Measurements from ENCODE around the gene SPINK13. TPM values are rescaled to one million over a fixed set of nuclear protein-coding genes. Genes with fewer than 3 reads are reported as not detected.

The SPINK13 gene
- total and polyA plus RNA-seq, 2 of the 8 experiments (the other 6 are each of a cell fraction or from before 2014, with no cell fraction given) = not detected

DNA sequence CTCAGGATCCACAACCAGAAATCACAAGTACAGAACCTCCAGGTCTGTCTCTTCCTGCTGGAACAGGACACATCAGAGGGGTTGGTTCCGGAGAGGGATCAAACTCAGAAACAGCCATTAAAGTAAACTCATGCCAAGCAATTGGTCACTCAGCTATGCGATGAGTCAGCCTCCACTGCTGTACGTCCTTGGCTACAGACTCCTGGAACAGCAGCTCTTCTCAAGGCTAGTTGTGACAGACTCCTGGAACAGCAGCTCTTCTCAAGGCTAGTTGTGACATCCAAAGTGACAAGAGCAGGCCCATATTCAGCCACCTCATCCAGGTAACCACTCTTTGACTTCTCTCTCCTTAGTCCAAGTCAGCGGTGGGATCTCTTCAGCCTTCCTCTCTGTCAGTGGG lies at the start of gene SPINK13 (continued):
- TF ChIP-seq, protein P1, sequence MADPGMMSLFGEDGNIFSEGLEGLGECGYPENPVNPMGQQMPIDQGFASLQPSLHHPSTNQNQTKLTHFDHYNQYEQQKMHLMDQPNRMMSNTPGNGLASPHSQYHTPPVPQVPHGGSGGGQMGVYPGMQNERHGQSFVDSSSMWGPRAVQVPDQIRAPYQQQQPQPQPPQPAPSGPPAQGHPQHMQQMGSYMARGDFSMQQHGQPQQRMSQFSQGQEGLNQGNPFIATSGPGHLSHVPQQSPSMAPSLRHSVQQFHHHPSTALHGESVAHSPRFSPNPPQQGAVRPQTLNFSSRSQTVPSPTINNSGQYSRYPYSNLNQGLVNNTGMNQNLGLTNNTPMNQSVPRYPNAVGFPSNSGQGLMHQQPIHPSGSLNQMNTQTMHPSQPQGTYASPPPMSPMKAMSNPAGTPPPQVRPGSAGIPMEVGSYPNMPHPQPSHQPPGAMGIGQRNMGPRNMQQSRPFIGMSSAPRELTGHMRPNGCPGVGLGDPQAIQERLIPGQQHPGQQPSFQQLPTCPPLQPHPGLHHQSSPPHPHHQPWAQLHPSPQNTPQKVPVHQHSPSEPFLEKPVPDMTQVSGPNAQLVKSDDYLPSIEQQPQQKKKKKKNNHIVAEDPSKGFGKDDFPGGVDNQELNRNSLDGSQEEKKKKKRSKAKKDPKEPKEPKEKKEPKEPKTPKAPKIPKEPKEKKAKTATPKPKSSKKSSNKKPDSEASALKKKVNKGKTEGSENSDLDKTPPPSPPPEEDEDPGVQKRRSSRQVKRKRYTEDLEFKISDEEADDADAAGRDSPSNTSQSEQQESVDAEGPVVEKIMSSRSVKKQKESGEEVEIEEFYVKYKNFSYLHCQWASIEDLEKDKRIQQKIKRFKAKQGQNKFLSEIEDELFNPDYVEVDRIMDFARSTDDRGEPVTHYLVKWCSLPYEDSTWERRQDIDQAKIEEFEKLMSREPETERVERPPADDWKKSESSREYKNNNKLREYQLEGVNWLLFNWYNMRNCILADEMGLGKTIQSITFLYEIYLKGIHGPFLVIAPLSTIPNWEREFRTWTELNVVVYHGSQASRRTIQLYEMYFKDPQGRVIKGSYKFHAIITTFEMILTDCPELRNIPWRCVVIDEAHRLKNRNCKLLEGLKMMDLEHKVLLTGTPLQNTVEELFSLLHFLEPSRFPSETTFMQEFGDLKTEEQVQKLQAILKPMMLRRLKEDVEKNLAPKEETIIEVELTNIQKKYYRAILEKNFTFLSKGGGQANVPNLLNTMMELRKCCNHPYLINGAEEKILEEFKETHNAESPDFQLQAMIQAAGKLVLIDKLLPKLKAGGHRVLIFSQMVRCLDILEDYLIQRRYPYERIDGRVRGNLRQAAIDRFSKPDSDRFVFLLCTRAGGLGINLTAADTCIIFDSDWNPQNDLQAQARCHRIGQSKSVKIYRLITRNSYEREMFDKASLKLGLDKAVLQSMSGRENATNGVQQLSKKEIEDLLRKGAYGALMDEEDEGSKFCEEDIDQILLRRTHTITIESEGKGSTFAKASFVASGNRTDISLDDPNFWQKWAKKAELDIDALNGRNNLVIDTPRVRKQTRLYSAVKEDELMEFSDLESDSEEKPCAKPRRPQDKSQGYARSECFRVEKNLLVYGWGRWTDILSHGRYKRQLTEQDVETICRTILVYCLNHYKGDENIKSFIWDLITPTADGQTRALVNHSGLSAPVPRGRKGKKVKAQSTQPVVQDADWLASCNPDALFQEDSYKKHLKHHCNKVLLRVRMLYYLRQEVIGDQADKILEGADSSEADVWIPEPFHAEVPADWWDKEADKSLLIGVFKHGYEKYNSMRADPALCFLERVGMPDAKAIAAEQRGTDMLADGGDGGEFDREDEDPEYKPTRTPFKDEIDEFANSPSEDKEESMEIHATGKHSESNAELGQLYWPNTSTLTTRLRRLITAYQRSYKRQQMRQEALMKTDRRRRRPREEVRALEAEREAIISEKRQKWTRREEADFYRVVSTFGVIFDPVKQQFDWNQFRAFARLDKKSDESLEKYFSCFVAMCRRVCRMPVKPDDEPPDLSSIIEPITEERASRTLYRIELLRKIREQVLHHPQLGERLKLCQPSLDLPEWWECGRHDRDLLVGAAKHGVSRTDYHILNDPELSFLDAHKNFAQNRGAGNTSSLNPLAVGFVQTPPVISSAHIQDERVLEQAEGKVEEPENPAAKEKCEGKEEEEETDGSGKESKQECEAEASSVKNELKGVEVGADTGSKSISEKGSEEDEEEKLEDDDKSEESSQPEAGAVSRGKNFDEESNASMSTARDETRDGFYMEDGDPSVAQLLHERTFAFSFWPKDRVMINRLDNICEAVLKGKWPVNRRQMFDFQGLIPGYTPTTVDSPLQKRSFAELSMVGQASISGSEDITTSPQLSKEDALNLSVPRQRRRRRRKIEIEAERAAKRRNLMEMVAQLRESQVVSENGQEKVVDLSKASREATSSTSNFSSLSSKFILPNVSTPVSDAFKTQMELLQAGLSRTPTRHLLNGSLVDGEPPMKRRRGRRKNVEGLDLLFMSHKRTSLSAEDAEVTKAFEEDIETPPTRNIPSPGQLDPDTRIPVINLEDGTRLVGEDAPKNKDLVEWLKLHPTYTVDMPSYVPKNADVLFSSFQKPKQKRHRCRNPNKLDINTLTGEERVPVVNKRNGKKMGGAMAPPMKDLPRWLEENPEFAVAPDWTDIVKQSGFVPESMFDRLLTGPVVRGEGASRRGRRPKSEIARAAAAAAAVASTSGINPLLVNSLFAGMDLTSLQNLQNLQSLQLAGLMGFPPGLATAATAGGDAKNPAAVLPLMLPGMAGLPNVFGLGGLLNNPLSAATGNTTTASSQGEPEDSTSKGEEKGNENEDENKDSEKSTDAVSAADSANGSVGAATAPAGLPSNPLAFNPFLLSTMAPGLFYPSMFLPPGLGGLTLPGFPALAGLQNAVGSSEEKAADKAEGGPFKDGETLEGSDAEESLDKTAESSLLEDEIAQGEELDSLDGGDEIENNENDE (IDR thresholded peaks at IDR 0.05; ENCODE audit: insufficient replicate concordance, low read length) = no peak
- TF ChIP-seq ATF3 (IDR thresholded peaks at IDR 0.05; ENCODE audit: insufficient read depth, low read depth, low read length) (no peak), GTF2F1 (IDR thresholded peaks at IDR 0.05; ENCODE audit: borderline replicate concordance, low read depth, low read length) (no peak), POLR2A (IDR thresholded peaks at IDR 0.05; ENCODE audit: control extremely low read depth in 1 of 2, low read depth in 2 of 2, low read length in 2 of 2) (no peak), HDAC6 (IDR thresholded peaks at IDR 0.05; ENCODE audit: low read depth, low read length) (no peak)
